Measurements from ENCODE around the gene ARMH2. TPM values are rescaled to one million over a fixed set of nuclear protein-coding genes. Genes with fewer than 3 reads are reported as not detected.
"Not testable (repeated sequence)": the region's sequence is repeated elsewhere in the genome, so short reads cannot be mapped to it uniquely, and the experiment has no call there.

ARMH2 gene
- total RNA-seq, 1 experiment from 2014 or later, result not detected

- DNase-seq (ENCODE audit: low read depth in 1 of 2, low spot score in 2 of 2), result no peak
- Histone ChIP-seq H3K27ac (no peak overlapping the region), H3K36me3 (no peaks in the 10 kb centered on the region), H3K4me3 (no peak overlapping the region), H3K9me3 (replicated peaks) (no peaks in the 10 kb centered on the region), H3K27me3 (replicated peaks) (no peaks in the 10 kb centered on the region), H3K4me1 (replicated peaks) (peaks cover 10% of the 10 kb centered on the region)
These were observed 31.8 kb downstream of the ARMH2 start for GRCh38 chr6:24766680-24767462.

DNA sequence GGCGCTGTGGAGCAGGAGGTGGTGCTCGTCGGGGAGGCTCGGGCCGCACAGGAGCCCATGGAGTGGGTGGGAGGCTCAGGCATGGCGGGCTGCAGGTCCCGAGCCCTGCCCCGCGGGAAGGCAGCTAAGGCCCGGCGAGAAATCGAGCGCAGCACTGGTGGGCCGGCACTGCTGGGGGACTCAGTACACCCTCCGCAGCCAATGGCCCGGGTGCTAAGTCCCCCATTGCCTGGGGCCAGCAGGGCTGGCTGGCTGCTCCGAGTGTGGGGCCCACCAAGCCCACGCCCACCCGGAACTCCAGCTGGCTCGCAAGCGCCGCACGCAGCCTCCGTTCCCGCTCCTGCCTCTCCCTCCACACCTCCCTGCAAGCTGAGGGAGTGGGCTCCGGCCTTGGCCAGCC lies 32.7 kb downstream of the ARMH2 start:
- H3K4me3 ChIP-seq; H3K27ac ChIP-seq; H3K27me3 ChIP-seq (replicated peaks); H3K9me3 ChIP-seq (replicated peaks); H3K4me1 ChIP-seq (replicated peaks); DNase-seq (ENCODE audit: low read depth in 1 of 2, low spot score in 2 of 2); H3K36me3 ChIP-seq: not testable (repeated sequence)

DNA sequence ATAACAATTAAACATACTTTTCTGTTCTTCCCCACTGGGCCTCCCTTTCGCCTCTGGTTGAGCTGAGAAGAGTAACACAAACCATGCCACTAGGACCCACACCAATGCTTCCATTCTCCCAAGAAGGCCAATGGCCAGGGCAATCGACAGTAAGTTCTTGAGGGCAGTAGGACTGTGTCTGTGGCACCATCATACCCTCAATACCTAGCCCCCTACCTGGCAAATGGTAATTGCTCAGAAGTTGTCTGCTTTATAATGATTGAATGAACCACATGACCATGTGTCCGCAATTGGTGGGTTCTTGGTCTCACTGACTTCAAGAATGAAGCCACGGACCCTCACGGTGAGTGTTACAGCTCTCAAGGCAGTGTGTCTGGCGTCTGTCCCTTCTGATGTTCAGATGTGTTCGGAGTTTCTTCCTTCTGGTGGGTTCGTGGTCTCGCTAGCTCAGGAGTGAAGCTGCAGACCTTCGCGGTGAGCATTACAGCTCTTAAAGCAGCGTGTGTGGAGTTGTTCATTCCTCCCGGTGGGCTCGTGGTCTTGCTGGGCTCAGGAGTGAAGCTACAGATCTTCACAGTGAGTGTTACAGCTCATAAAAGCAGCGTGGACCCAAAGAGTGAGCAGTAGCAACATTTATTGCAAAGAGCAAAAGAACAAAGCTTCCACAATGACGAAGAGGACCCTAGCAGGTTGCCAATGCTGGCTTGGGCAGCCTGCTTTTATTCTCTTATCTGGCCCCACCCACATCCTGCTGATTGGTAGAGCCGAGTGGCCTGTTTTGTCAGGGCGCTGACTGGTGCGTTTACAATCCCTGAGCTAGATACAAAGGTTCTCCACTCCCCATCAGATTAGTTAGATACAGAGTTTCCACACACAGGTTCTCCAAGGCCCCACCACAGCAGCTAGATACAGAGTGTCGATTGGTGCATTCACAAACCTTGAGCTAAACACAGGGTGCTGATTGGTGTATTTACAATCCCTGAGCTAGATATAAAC lies 33.6 kb downstream of the ARMH2 start:
- not testable (repeated sequence) for DNase-seq (ENCODE audit: low read depth in 1 of 2, low spot score in 2 of 2); H3K9me3 ChIP-seq (replicated peaks); H3K27ac ChIP-seq; H3K27me3 ChIP-seq (replicated peaks); H3K4me3 ChIP-seq; H3K4me1 ChIP-seq (replicated peaks); H3K36me3 ChIP-seq

DNA sequence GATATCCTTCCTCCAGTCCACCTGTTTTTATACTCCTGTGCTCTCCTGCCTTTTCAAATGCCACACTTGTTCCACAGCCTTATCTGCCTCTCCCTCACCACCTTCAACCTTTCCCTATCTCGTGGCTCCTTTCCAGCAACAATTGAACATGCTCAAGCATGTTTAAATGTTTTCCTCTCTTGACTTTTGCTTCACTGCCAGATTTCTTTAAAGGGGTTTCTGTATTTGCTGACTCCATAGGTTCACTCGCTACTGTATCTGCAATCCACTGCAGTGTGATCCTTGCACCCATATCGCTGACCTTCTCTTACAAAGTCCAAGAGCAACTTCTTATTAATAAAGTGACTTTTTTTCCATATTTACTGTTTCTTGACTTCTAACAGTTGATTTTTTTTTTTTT lies 35.1 kb downstream of the ARMH2 start:
- no peaks in the 10 kb centered on the region for H3K9me3 ChIP-seq (replicated peaks)
- no peak for DNase-seq (ENCODE audit: low read depth in 1 of 2, low spot score in 2 of 2)

GRCh38 chr6:24761851-24762250 lies 36.9 kb downstream of the ARMH2 start:
- no peaks in the 10 kb centered on the region for H3K9me3 ChIP-seq (replicated peaks)
- H3K4me3 ChIP-seq, result no peak overlapping the region
- no peak for DNase-seq (ENCODE audit: low read depth in 1 of 2, low spot score in 2 of 2)
- no peaks in the 10 kb centered on the region for H3K36me3 ChIP-seq
- H3K27ac ChIP-seq, result no peak overlapping the region
- no peaks in the 10 kb centered on the region for H3K27me3 ChIP-seq (replicated peaks)
- H3K4me1 ChIP-seq (replicated peaks), result no peaks in the 10 kb centered on the region

More for the DNA sequence above, 35.1 kb downstream of the ARMH2 start:
- Histone ChIP-seq H3K27ac (no peak overlapping the region), H3K36me3 (no peaks in the 10 kb centered on the region), H3K4me1 (replicated peaks) (no peaks in the 10 kb centered on the region), H3K4me3 (no peak overlapping the region), H3K27me3 (replicated peaks) (no peaks in the 10 kb centered on the region)

DNA sequence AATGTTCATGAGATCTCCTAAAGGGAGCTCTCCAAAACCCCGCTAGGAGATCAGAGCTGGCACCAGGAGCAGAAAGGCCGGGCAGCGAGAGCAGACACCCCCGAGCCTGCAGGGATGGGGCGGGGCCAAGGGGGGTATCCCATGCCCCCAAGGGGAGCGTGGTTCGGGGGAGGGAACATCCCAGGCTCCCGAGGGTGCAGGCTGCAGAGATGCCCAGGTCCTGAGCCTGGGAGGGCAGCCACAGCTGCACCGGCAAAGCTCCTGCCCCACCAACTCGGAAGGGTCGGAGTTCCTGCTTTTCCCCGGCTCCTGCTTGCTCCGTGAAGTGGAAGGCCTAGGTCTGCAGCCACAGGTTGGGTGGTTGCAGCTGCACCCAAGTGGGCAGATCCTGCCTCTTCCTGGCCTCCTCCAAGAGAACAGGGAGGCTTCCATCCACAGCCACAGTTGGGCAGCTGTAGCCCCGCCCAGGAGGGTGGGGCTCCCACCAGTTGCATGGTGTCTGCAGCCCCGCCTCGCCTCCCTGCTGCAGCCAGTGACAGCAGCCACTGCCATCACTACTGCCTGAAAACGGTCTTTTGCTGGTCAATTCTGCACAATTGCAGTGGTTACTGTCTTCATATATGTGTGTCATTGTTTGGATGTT lies 37.4 kb downstream of the ARMH2 start:
- no peaks in the 10 kb centered on the region for H3K9me3 ChIP-seq (replicated peaks)
- no peak for DNase-seq (ENCODE audit: low read depth in 1 of 2, low spot score in 2 of 2)
- no peaks in the 10 kb centered on the region for H3K27me3 ChIP-seq (replicated peaks)
- H3K36me3 ChIP-seq, result no peaks in the 10 kb centered on the region
- H3K4me1 ChIP-seq (replicated peaks), result no peaks in the 10 kb centered on the region
- H3K27ac ChIP-seq, result no peak overlapping the region
- no peak overlapping the region for H3K4me3 ChIP-seq

DNA sequence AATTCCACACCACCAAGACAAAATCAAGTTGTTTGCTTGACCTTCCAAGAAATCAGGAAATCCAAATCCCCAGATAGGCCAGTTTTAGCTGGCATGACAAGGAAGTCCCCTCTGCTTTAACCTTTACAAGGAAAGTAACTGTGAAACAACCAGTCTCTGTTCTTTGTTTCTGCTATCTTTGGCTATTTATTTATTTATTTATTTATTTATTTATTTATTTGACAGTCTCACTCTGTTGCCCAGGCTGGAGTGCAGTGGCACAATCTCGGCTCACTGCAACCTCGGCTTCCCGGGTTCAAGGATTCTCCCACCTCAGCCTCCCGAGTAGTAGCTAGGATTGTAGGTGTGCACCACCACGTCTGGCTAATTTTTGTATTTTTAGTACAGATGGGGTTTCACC lies 38.5 kb downstream of the ARMH2 start:
- H3K9me3 ChIP-seq (replicated peaks), result no peaks in the 10 kb centered on the region
- no peak overlapping the region for H3K27ac ChIP-seq
- no peaks in the 10 kb centered on the region for H3K27me3 ChIP-seq (replicated peaks)
- no peaks in the 10 kb centered on the region for H3K36me3 ChIP-seq
- H3K4me1 ChIP-seq (replicated peaks), result no peaks in the 10 kb centered on the region
- DNase-seq (ENCODE audit: low read depth in 1 of 2, low spot score in 2 of 2), result no peak
- H3K4me3 ChIP-seq, result no peak overlapping the region

DNA sequence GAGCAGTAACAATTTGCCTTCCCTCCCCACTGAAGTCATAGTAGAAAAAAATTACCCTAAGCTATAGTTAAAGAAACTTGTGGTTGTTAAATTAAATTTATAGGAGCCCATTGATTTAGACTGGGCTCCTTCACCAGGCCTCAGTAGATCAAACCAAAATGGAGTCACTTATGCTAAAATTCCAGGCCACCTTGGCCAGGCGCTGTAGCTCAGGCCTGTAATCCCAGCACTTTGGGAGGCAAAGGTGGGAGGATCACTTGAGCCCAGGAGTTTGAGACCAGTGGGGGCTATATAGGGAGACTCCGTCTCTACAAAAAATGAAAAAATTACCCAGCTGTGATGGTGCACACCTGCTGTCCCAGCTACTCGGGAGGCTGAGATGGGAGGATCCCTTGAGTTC lies 39.0 kb downstream of the ARMH2 start:
- H3K27me3 ChIP-seq (replicated peaks), result no peaks in the 10 kb centered on the region

DNA sequence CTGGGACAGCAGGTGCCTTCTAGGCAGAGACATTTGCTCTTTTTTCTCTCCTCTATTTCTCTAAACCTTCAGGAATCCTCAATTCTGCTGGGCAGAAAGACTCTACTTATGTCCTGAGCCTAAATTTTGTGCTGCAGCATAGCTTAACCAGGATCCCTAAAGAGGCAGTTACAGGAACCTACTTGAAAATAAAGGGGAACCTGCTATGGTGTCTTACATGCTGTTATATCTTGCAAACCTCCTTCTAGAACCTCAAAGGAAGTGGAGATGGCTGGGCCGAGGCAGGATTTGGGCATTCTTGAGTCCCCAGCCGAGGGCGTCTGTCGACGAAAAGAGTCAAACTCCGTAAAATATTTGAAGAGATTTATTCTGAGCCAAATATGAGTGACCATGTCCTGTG lies 41.1 kb downstream of the ARMH2 start:
- Histone ChIP-seq H3K9me3 (replicated peaks) (no peaks in the 10 kb centered on the region), H3K36me3 (no peaks in the 10 kb centered on the region), H3K27ac (no peak overlapping the region), H3K4me1 (replicated peaks) (no peaks in the 10 kb centered on the region), H3K4me3 (no peak overlapping the region), H3K27me3 (replicated peaks) (no peaks in the 10 kb centered on the region)
- no peak for DNase-seq (ENCODE audit: low read depth in 1 of 2, low spot score in 2 of 2)

More for the DNA sequence above, 39.0 kb downstream of the ARMH2 start:
- H3K9me3 ChIP-seq (replicated peaks), result no peaks in the 10 kb centered on the region
- H3K4me1 ChIP-seq (replicated peaks), result no peaks in the 10 kb centered on the region
- no peak overlapping the region for H3K27ac ChIP-seq
- H3K4me3 ChIP-seq, result no peak overlapping the region
- H3K36me3 ChIP-seq, result no peaks in the 10 kb centered on the region
- DNase-seq (ENCODE audit: low read depth in 1 of 2, low spot score in 2 of 2), result no peak

- H3K4me1 ChIP-seq (replicated peaks), result no peaks in the 10 kb centered on the region
- no peaks in the 10 kb centered on the region for H3K9me3 ChIP-seq (replicated peaks)
- no peak for DNase-seq (ENCODE audit: low read depth in 1 of 2, low spot score in 2 of 2)
These were observed 43.4 kb downstream of the ARMH2 start for GRCh38 chr6:24755279-24755678.

DNA sequence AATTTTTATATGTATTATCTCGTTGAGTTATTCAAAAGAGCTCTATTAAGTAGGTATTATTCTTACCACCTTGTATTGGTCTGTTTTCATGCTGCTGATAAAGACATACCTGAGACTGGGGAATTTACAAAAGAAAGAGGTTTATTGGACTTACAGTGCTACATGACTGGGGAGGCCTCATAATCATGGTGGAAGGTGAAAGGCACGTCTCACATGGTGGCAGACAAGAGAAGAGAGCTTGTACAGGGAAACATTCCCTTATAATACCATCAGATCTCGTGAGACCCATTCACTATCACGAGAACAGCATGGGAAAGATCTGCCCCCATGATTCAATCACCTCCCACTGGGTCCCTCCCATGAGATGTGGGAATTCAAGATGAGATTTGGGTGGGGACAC lies 44.3 kb downstream of the ARMH2 start:
- not testable (repeated sequence) for DNase-seq (ENCODE audit: low read depth in 1 of 2, low spot score in 2 of 2); H3K27ac ChIP-seq; H3K27me3 ChIP-seq (replicated peaks); H3K4me3 ChIP-seq; H3K9me3 ChIP-seq (replicated peaks); H3K4me1 ChIP-seq (replicated peaks); H3K36me3 ChIP-seq

More at GRCh38 chr6:24755279-24755678, 43.4 kb downstream of the ARMH2 start:
- Histone ChIP-seq H3K27ac (no peak overlapping the region), H3K27me3 (replicated peaks) (no peaks in the 10 kb centered on the region), H3K4me3 (no peak overlapping the region), H3K36me3 (no peaks in the 10 kb centered on the region)

DNA sequence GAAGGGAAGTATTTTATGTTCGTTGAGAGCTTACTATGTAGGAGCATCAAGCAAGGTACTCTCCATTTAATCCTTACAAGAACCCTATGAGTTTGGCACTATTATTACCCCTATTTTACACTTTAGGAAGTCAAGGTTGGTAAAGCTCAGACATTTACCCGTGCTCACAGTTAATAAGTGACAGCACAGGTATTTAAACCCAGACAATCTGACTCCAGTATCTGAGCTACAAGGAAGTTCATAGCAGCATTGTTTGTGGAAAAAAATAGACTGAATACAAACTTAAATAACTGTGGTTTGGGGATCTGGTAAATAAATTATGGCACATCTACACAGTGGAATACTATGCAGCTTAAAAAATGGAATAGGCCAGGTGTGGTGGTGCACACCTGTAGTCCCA lies 45.2 kb downstream of the ARMH2 start:
- no peak overlapping the region for H3K4me3 ChIP-seq
- H3K27me3 ChIP-seq (replicated peaks), result no peaks in the 10 kb centered on the region
- DNase-seq (ENCODE audit: low read depth in 1 of 2, low spot score in 2 of 2), result no peak
- no peaks in the 10 kb centered on the region for H3K9me3 ChIP-seq (replicated peaks)
- H3K27ac ChIP-seq, result no peak overlapping the region
- H3K4me1 ChIP-seq (replicated peaks), result no peaks in the 10 kb centered on the region
- no peaks in the 10 kb centered on the region for H3K36me3 ChIP-seq

- no peaks in the 10 kb centered on the region for H3K9me3 ChIP-seq (replicated peaks)
- no peaks in the 10 kb centered on the region for H3K4me1 ChIP-seq (replicated peaks)
- H3K4me3 ChIP-seq, result no peak overlapping the region
- no peaks in the 10 kb centered on the region for H3K27me3 ChIP-seq (replicated peaks)
- no peak overlapping the region for H3K27ac ChIP-seq
- no peaks in the 10 kb centered on the region for H3K36me3 ChIP-seq
- DNase-seq (ENCODE audit: low read depth in 1 of 2, low spot score in 2 of 2), result no peak
These were observed 45.7 kb downstream of the ARMH2 start for GRCh38 chr6:24752917-24753492.
